ENCODE data around the gene NELFB. TPM values are rescaled to one million over a fixed set of nuclear protein-coding genes. Genes with fewer than 3 reads are reported as not detected.

Gene NELFB
- total RNA-seq, 4 donors from 2014 or later: 26.1 to 41.4 (median 35.2) TPM

DNA sequence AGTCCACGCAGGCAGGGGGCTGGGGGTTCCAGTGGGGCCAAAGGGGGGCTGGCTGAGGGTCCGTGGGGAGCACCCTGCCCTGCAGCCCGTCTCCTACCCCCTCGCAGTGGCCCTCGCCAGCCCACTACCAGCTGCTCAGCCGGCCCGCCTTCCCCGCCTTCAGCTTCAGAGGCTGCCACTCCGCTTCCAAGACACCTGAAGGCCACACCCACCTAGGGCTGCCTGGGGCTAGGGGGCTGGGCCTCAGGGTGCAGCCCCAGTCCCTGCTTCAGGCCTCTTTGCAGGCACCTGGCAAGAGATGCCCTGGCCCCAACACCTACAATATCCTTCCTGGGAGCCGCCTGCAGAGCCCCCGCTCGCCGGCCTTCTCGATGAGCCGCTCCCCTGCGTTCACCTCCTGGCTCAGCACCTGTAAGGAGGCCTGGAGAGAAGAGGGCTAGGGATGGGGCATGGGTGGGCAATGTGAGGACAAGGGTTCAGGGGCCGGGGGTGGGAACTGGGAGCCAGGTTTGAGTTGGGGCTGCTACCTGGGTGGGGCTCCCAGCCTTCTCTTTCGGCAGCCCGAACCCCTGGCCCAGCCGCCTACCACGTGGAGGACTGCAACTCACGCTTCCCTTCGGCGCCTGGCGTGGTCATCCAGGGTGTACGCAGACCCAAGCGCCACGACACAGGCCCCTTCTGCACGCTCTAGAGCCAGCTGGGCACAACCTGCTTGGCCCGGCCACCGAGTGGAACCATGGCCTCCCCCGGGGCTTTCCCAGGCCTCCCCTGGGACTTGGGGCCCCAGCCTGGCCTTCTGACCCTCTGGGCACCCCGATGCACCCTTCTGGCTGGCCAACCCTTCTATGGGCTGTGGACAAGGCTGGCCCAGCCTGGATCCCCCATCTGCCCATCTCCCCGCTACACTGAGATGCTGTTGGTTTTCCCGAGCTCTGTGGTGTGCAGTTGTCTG lies 2.3 kb upstream of the NELFB start:
- Histone ChIP-seq H3K36me3 (peaks cover 4 to 18% (median 7%) of the 10 kb centered on the region in 3 donors), H3K27ac (no peak overlapping the region), H3K27me3 (peaks cover 0 to 6% (median 0%) of the 10 kb centered on the region in 4 donors), H3K4me1 (peaks cover 18 to 40% (median 23%) of the 10 kb centered on the region in 3 donors), H3K9me3 (no peaks in the 10 kb centered on the region), H3K4me3 (no peak overlapping the region)
- no peak for DNase-seq
- TF ChIP-seq, protein P1, sequence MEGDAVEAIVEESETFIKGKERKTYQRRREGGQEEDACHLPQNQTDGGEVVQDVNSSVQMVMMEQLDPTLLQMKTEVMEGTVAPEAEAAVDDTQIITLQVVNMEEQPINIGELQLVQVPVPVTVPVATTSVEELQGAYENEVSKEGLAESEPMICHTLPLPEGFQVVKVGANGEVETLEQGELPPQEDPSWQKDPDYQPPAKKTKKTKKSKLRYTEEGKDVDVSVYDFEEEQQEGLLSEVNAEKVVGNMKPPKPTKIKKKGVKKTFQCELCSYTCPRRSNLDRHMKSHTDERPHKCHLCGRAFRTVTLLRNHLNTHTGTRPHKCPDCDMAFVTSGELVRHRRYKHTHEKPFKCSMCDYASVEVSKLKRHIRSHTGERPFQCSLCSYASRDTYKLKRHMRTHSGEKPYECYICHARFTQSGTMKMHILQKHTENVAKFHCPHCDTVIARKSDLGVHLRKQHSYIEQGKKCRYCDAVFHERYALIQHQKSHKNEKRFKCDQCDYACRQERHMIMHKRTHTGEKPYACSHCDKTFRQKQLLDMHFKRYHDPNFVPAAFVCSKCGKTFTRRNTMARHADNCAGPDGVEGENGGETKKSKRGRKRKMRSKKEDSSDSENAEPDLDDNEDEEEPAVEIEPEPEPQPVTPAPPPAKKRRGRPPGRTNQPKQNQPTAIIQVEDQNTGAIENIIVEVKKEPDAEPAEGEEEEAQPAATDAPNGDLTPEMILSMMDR (IDR thresholded peaks at IDR 0.05): no peak
- no peak for TF ChIP-seq POLR2A (IDR thresholded peaks at IDR 0.05)
- intact Hi-C loops (cut with DNase I): no loop called here
- WGBS, 2 donors: 80 to 85% methylated on average over 1 to 17 of the region's 35 CpGs

DNA sequence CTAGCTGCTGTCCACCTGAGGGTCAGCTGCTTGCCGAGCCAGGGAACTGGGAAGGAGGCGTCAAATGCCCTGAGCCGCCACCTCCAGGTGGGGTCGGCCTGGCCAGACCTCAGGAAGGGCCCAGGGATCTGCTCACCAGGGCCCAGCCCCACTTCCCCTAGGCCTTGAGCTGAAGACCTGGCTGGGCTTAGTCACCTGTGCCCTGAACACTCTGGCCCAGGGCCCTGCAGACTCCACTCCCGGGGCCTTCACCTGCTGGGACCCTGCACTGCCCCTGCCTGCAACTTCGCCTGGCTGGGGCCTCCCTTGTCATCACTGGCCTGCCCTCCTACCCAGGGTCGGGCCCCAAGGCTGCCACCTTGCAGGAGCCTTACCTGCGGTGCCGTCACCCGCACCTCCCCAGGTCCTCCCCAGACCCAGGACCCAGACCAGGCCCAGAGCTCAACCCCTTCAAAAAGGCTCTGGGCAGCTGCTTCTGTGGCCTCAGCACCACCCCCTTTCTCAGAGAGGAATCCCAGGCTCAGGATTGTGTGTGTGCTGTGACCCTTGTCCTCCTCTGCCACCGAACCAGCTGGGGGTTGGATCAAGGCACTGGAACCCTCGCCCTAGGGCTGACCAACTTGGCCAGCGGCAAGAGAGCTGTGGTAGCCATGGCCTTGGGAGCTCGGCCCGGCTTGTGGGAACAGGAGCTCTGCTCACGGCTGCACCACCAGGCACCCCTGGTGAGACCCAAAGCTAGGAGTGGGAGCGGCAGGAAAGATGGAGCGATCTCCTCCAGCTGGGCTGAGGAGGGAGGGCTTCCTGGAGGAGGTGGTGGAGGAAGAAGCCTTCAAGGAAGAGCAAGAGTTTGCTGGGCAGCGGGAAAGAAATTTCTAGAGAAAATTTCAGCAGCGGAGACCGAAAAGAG lies 1.2 kb upstream of the NELFB start:
- H3K36me3 ChIP-seq: peaks cover 4 to 29% (median 7%) of the 10 kb centered on the region in 3 donors
- WGBS, 2 donors: 32 to 48% methylated on average over 6 to 13 of the region's 21 CpGs
- TF ChIP-seq, protein P1 (IDR thresholded peaks at IDR 0.05): no peak
- TF ChIP-seq POLR2A (IDR thresholded peaks at IDR 0.05): no peak
- no peaks in the 10 kb centered on the region for H3K9me3 ChIP-seq
- peaks cover 0 to 6% (median 0%) of the 10 kb centered on the region in 4 donors for H3K27me3 ChIP-seq
- H3K27ac ChIP-seq: peak overlapping the region in 3 of 4 donors; percentile 85 to 95 (median 93)
- peak overlapping the region; percentile 75 to 100 (median 92) for H3K4me3 ChIP-seq
- no peak for DNase-seq
- peaks cover 18 to 40% (median 23%) of the 10 kb centered on the region in 3 donors for H3K4me1 ChIP-seq
- intact Hi-C loops (cut with DNase I): no loop called here

DNA sequence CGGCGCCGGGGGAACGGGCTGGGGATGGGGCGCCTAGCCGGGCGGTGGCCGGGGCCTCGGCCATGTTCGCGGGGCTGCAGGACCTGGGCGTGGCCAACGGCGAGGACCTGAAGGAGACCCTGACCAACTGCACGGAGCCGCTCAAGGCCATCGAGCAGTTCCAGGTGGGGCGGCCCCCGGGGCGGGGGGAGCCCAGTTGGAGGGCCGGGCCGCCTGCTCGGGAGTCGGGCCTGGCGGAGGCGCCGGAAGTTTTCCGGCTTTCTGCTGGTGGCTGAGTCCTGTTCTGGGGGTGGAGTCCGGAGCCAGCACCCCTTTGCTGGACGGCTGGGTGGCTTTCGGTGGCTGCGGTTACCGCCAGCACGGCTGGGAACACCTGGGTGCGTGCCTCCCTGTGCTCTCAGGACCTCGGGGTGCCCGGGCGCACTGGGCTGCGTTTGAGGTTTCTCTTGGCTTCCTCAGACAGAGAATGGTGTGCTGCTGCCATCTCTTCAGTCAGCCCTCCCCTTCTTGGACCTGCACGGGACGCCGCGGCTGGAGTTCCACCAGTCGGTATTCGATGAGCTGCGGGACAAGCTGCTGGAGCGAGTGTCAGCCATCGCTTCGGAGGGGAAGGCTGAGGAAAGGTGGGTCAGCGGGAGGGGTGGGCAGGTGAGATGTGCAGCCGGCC lies 454 bp downstream of the NELFB start:
- TF ChIP-seq, protein P1 (IDR thresholded peaks at IDR 0.05): no peak
- TF ChIP-seq POLR2A (IDR thresholded peaks at IDR 0.05): no peak
- Histone ChIP-seq H3K27ac (peak overlapping the region; percentile 80 to 95 (median 86)), H3K36me3 (peaks cover 4 to 43% (median 7%) of the 10 kb centered on the region in 3 donors), H3K4me1 (peaks cover 18 to 40% (median 23%) of the 10 kb centered on the region in 3 donors), H3K27me3 (peaks cover 0 to 6% (median 0%) of the 10 kb centered on the region in 4 donors), H3K9me3 (no peaks in the 10 kb centered on the region), H3K4me3 (peak overlapping the region; percentile 75 to 100 (median 92))
- WGBS, 2 donors: no CpG with 5 or more reads among the region's 51 CpGs
- DNase-seq: no peak
- intact Hi-C loops (cut with DNase I): no loop called here

DNA sequence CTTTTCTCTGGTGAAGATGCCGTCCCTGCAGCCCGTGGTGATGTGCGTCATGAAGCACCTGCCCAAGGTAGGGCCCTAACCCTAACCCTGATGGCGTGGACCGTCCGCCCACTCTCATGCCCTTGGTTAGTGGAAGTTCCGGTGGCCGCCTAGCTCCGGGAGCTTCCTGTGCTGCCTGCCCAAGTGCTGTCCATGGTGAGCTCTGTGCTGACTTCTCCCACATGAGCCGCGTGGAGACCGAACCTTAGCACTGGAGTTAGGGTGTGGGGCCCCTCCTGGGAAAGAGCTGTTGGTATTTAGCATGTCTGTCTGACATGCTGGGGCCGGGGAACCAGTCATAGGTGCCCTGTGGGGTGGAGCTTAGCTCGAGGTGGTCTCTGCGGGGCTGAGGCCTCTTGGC lies 1.2 kb downstream of the NELFB start:
- Histone ChIP-seq H3K27me3 (no peaks in the 10 kb centered on the region), H3K9me3 (no peaks in the 10 kb centered on the region), H3K27ac (no peak overlapping the region), H3K4me3 (peak overlapping the region; percentile 75 to 100 (median 92)), H3K36me3 (peaks cover 4 to 48% (median 7%) of the 10 kb centered on the region in 3 donors), H3K4me1 (peaks cover 18 to 40% (median 23%) of the 10 kb centered on the region in 3 donors)
- no peak for DNase-seq
- 85% methylated on average over 8 to 11 of the region's 15 CpGs for whole genome bisulfite sequencing, 2 donors
- TF ChIP-seq, protein P1 (IDR thresholded peaks at IDR 0.05): no peak
- no peak for TF ChIP-seq POLR2A (IDR thresholded peaks at IDR 0.05)
- intact Hi-C loops (cut with DNase I): no loop called here
